PC-3 (cell line): Measurements from ENCODE around the gene RASAL2. TPM values are rescaled to one million over a fixed set of nuclear protein-coding genes. Genes with fewer than 3 reads are reported as not detected.

Source experiments
- ATAC-seq: fragments of 200-7000 bp; cut with Tn5 transposase; 2 replicates; pipeline ENCODE4 v1.9.1; 2020; ENCODE audit warnings: mild to moderate bottlenecking, moderate library complexity
- BruUV-seq: library from RNA; stranded (reverse); fragments of 400-500 nt; replicated peaks from 2 replicates; lab custom pipeline; 2021; lab: Mats Ljungman, UMichigan
- CTCF ChIA-PET: fragments of 300-600 bp; sonication (Branson Sonifier 250); formaldehyde crosslinking; loops from one replicate; lab custom pipeline; 2022; ENCODE audit warnings: antibody characterized with exemption; lab: Charles Lee
- POLR2A ChIA-PET: fragments of 300-600 bp; sonication (Branson Sonifier 250); formaldehyde crosslinking; loops from one replicate; lab custom pipeline; 2022; ENCODE audit warnings: antibody characterized with exemption; ENCODE audit not compliant: unreplicated experiment; lab: Charles Lee
- DNase-seq: peaks from one replicate; pipeline ENCODE4 v3.0.0-alpha.2; 2015
- H2AFZ ChIP-seq: fragments of 300-600 bp; sonication (generic); 2 replicates; pipeline ENCODE4 v1.6.0; 2016; ENCODE audit warnings: antibody characterized with exemption, low read length
- H3F3A ChIP-seq: fragments of 300-600 bp; sonication (generic); one replicate; pipeline ENCODE4 v1.6.0; 2017; ENCODE audit warnings: antibody characterized with exemption, low read length, control low read depth, mild to moderate bottlenecking; ENCODE audit not compliant: unreplicated experiment
- H3K27ac ChIP-seq: fragments of 300-600 bp; sonication (generic); 2 replicates; pipeline ENCODE4 v1.5.1; 2016; ENCODE audit warnings: mild to moderate bottlenecking, low read length
- H3K27me3 ChIP-seq: fragments of 300-600 bp; sonication (generic); 2 replicates; pipeline ENCODE4 v1.6.1; 2016; ENCODE audit warnings: low read length, mixed read lengths
- H3K36me3 ChIP-seq: fragments of 300-600 bp; sonication (generic); 2 replicates; pipeline ENCODE4 v1.6.1; 2016; ENCODE audit warnings: low read depth, mixed run types, low read length, mixed read lengths
- H3K4me1 ChIP-seq: fragments of 300-600 bp; sonication (generic); 2 replicates; pipeline ENCODE4 v1.5.1; 2016; ENCODE audit warnings: low read length; ENCODE audit not compliant: insufficient read depth
- H3K4me2 ChIP-seq: fragments of 300-600 bp; sonication (generic); 2 replicates; pipeline ENCODE4 v1.6.0; 2016; ENCODE audit warnings: low read length
- H3K4me3 ChIP-seq: fragments of 300-600 bp; sonication (generic); 2 replicates; pipeline ENCODE4 v1.5.1; 2016; ENCODE audit warnings: mild to moderate bottlenecking, low read length, mixed read lengths
- H3K79me2 ChIP-seq: fragments of 300-600 bp; sonication (generic); 2 replicates; pipeline ENCODE4 v1.6.1; 2017; ENCODE audit warnings: low read length, mixed read lengths
- H3K9ac ChIP-seq: fragments of 300-600 bp; sonication (generic); 2 replicates; pipeline ENCODE4 v1.6.0; 2016; ENCODE audit warnings: mild to moderate bottlenecking, low read length
- H3K9me2 ChIP-seq: fragments of 300-600 bp; sonication (generic); replicated peaks from 2 replicates; pipeline ENCODE4 v1.6.1; 2016; ENCODE audit warnings: mixed run types, low read length, mixed read lengths
- H3K9me3 ChIP-seq: fragments of 300-600 bp; sonication (generic); 2 replicates; pipeline ENCODE4 v1.6.1; 2016; ENCODE audit warnings: low read length, mixed read lengths
- H4K20me1 ChIP-seq: fragments of 300-600 bp; sonication (generic); 2 replicates; pipeline ENCODE4 v1.6.1; 2016; ENCODE audit warnings: low read length, mixed read lengths
- CTCF ChIP-seq: fragments of 300-600 bp; sonication (generic); conservative IDR thresholded peaks from 2 replicates; pipeline ENCODE4 v1.5.1; 2017; ENCODE audit warnings: antibody characterized with exemption, low read depth, mild to moderate bottlenecking, low read length
- EZH2 ChIP-seq: fragments of 300-600 bp; sonication (generic); IDR thresholded peaks from one replicate; pipeline ENCODE4 v1.6.1; 2017; ENCODE audit warnings: antibody characterized with exemption, mild to moderate bottlenecking, low read length; ENCODE audit not compliant: unreplicated experiment
- EZH2phosphoT487 ChIP-seq: fragments of 300-600 bp; sonication (generic); IDR thresholded peaks from 2 replicates; pipeline ENCODE4 v1.6.1; 2018; ENCODE audit warnings: mild to moderate bottlenecking, antibody characterized with exemption, low read length, borderline replicate concordance
- intact Hi-C: fragments of 100-400 bp; cut with micrococcal nuclease; formaldehyde crosslinking; loops from 2 replicates; pipeline ENCODE4 v1.9.0; 2023
- total RNA-seq: library from RNA; depleted of rRNA; stranded (reverse); fragments of >200 nt; gene quantifications from 2 replicates; pipeline ENCODE4 v1.2.3, GENCODE V29; 2014

Gene RASAL2
- total RNA-seq, 1 experiment from 2014 or later = 7.9 TPM

- Histone ChIP-seq H3K9ac (no peak within 1 kb of the TSS), H3K79me2 (no peaks in the 10 kb centered on the region), H3K36me3 (no peaks in the 10 kb centered on the region), H2AFZ (no peak within 1 kb of the TSS), H3K9me3 (no peaks in the 10 kb centered on the region), H3K4me2 (no peak within 1 kb of the TSS), H3K27ac (no peak within 1 kb of the TSS), H4K20me1 (no peaks in the 10 kb centered on the region), H3F3A (no peaks in the 10 kb centered on the region), H3K4me3 (no peak within 1 kb of the TSS), H3K9me2 (no peaks in the 10 kb centered on the region), H3K4me1 (no peaks in the 10 kb centered on the region), H3K27me3 (no peaks in the 10 kb centered on the region)
- intact Hi-C loops = no loop called here
- ChIA-PET CTCF (no interaction called here), POLR2A (interaction anchor here (0.6 kb wide), 1 partner anchor 977 kb away, joined by 3 read pairs; no protein-coding TSS in a partner anchor)
- TF ChIP-seq EZH2phosphoT487 = no peak
- TF ChIP-seq CTCF = no peak
- TF ChIP-seq EZH2 = no peak
- no peak for ATAC-seq
- DNase-seq = no peak
- BruUV-seq = no TSS peak
Observed at GRCh38 chr1:178496410-178497135, 402.7 kb downstream of the RASAL2 start, which contains the start of gene CLEC20A. CLEC20A (minus strand) TSS chr1:178496964; CDS start chr1:178496939, 25 bp downstream.

- H3F3A ChIP-seq = no peaks in the 10 kb centered on the region
- no peaks in the 10 kb centered on the region for H3K36me3 ChIP-seq
- BruUV-seq = no TSS peak
- H3K79me2 ChIP-seq = no peaks in the 10 kb centered on the region
- no peak for TF ChIP-seq EZH2phosphoT487
- no peak for TF ChIP-seq EZH2
- TF ChIP-seq CTCF = no peak
- no peaks in the 10 kb centered on the region for H4K20me1 ChIP-seq
- no peaks in the 10 kb centered on the region for H3K9me2 ChIP-seq
- ChIA-PET CTCF (no interaction called here), POLR2A (no interaction called here)
- H3K4me3 ChIP-seq = no peak overlapping the region
- intact Hi-C loops = no loop called here
- H2AFZ ChIP-seq = no peak overlapping the region
- DNase-seq = no peak
- no peaks in the 10 kb centered on the region for H3K27me3 ChIP-seq
- ATAC-seq = no peak
- no peak overlapping the region for H3K4me2 ChIP-seq
- H3K9ac ChIP-seq = no peak overlapping the region
- H3K4me1 ChIP-seq = no peaks in the 10 kb centered on the region
- H3K27ac ChIP-seq = no peak overlapping the region
- H3K9me3 ChIP-seq = no peaks in the 10 kb centered on the region
Observed at GRCh38 chr1:178497903-178498478, 404.1 kb downstream of the RASAL2 start.
